Measurements from ENCODE around the gene EPDR1. TPM values are rescaled to one million over a fixed set of nuclear protein-coding genes. Genes with fewer than 3 reads are reported as not detected.
A peak's percentile ranks its signal among the peaks of the same experiment; 100 is the strongest.

EPDR1 gene
- total RNA-seq, 1 experiment from 2014 or later, result 24.6 TPM

- intact Hi-C loops (cut with micrococcal nuclease; ENCODE audit: unreplicated experiment), result loop anchor here (2.0 to 5.0 kb wide), 5 partner anchors 135 to 467 kb away; no protein-coding TSS in a partner anchor
- H3K27me3 ChIP-seq (replicated peaks; ENCODE audit: insufficient read depth, low read depth, low read length, poor library complexity), result peaks cover 3% of the 10 kb centered on the region
- no peak for TF ChIP-seq EZH2 (IDR thresholded peaks at IDR 0.05; ENCODE audit: borderline replicate concordance, low read depth, low read length, poor library complexity, severe bottlenecking)
- TF ChIP-seq CTCF (conservative IDR thresholded peaks at IDR 0.05; ENCODE audit: low read depth, low read length), result no peak
- BruUV-seq (replicated peaks), result no TSS peak
- no peaks in the 10 kb centered on the region for H3K4me1 ChIP-seq (ENCODE audit: insufficient read depth, low read length, poor library complexity, severe bottlenecking)
- DNase-seq (ENCODE audit: low spot score), result peak; percentile 18
- H3K4me3 ChIP-seq (ENCODE audit: low read depth, low read length, poor library complexity, severe bottlenecking), result no peak overlapping the region
- H3K9me3 ChIP-seq (ENCODE audit: low read depth, low read length, poor library complexity, severe bottlenecking), result no peaks in the 10 kb centered on the region
- H3K36me3 ChIP-seq (ENCODE audit: insufficient read depth, low read length, poor library complexity, severe bottlenecking), result no peaks in the 10 kb centered on the region
- POLR2A ChIA-PET (ENCODE audit: low non-redundant PET), result interaction anchor here (0.7 kb wide), 1 partner anchor 313 kb away, joined by 7 read pairs; no protein-coding TSS in a partner anchor
- CTCF ChIA-PET, result interaction anchor here (0.6 to 2.4 kb wide), 13 partner anchors 10 to 466 kb away, joined by 3 to 9 read pairs (median 4); partner anchors contain the start of gene SFRP4
- no peak overlapping the region for H3K27ac ChIP-seq (ENCODE audit: low read depth, low read length, poor library complexity, severe bottlenecking)
These were observed 18.4 kb upstream of the EPDR1 start for GRCh38 chr7:37901890-37902524.

GRCh38 chr7:37908221-37908788, 12.1 kb upstream of the EPDR1 start:
- no TSS peak for BruUV-seq (replicated peaks)
- H3K4me3 ChIP-seq (ENCODE audit: low read depth, low read length, poor library complexity, severe bottlenecking), result no peak overlapping the region
- no peaks in the 10 kb centered on the region for H3K9me3 ChIP-seq (ENCODE audit: low read depth, low read length, poor library complexity, severe bottlenecking)
- DNase-seq (ENCODE audit: low spot score), result no peak
- H3K4me1 ChIP-seq (ENCODE audit: insufficient read depth, low read length, poor library complexity, severe bottlenecking), result no peaks in the 10 kb centered on the region
- no peak for TF ChIP-seq CTCF (conservative IDR thresholded peaks at IDR 0.05; ENCODE audit: low read depth, low read length)
- no peak for TF ChIP-seq EZH2 (IDR thresholded peaks at IDR 0.05; ENCODE audit: borderline replicate concordance, low read depth, low read length, poor library complexity, severe bottlenecking)
- intact Hi-C loops (cut with micrococcal nuclease; ENCODE audit: unreplicated experiment), result no loop called here
- H3K27me3 ChIP-seq (replicated peaks; ENCODE audit: insufficient read depth, low read depth, low read length, poor library complexity), result peaks cover 5% of the 10 kb centered on the region
- POLR2A ChIA-PET (ENCODE audit: low non-redundant PET), result no interaction called here
- H3K27ac ChIP-seq (ENCODE audit: low read depth, low read length, poor library complexity, severe bottlenecking), result no peak overlapping the region
- no peaks in the 10 kb centered on the region for H3K36me3 ChIP-seq (ENCODE audit: insufficient read depth, low read length, poor library complexity, severe bottlenecking)
- CTCF ChIA-PET, result no interaction called here

GRCh38 chr7:37912756-37913155, 7.7 kb upstream of the EPDR1 start:
- H3K9me3 ChIP-seq (ENCODE audit: low read depth, low read length, poor library complexity, severe bottlenecking), result no peaks in the 10 kb centered on the region
- no peak for TF ChIP-seq EZH2 (IDR thresholded peaks at IDR 0.05; ENCODE audit: borderline replicate concordance, low read depth, low read length, poor library complexity, severe bottlenecking)
- no peak for TF ChIP-seq CTCF (conservative IDR thresholded peaks at IDR 0.05; ENCODE audit: low read depth, low read length)
- no peak for DNase-seq (ENCODE audit: low spot score)
- ChIA-PET CTCF (no interaction called here), POLR2A (ENCODE audit: low non-redundant PET) (no interaction called here)
- no peak overlapping the region for H3K27ac ChIP-seq (ENCODE audit: low read depth, low read length, poor library complexity, severe bottlenecking)
- H3K36me3 ChIP-seq (ENCODE audit: insufficient read depth, low read length, poor library complexity, severe bottlenecking), result no peaks in the 10 kb centered on the region
- H3K27me3 ChIP-seq (replicated peaks; ENCODE audit: insufficient read depth, low read depth, low read length, poor library complexity), result peaks cover 38% of the 10 kb centered on the region
- H3K4me3 ChIP-seq (ENCODE audit: low read depth, low read length, poor library complexity, severe bottlenecking), result no peak overlapping the region
- intact Hi-C loops (cut with micrococcal nuclease; ENCODE audit: unreplicated experiment), result no loop called here
- no TSS peak for BruUV-seq (replicated peaks)
- H3K4me1 ChIP-seq (ENCODE audit: insufficient read depth, low read length, poor library complexity, severe bottlenecking), result peaks cover 15% of the 10 kb centered on the region
